Pons (tissue), 1 donor: Measurements from ENCODE around the gene SYT12.
A peak's percentile ranks its signal among the peaks of the same experiment; 100 is the strongest.
"Not testable (repeated sequence)": the region's sequence is repeated elsewhere in the genome, so short reads cannot be mapped to it uniquely, and the experiment has no call there.

ENCODE experiments used
- DNase-seq: peaks from one replicate; pipeline ENCODE4 v3.0.0-alpha.2; 2016; ENCODE audit warnings: low spot score

The SYT12 gene

DNA sequence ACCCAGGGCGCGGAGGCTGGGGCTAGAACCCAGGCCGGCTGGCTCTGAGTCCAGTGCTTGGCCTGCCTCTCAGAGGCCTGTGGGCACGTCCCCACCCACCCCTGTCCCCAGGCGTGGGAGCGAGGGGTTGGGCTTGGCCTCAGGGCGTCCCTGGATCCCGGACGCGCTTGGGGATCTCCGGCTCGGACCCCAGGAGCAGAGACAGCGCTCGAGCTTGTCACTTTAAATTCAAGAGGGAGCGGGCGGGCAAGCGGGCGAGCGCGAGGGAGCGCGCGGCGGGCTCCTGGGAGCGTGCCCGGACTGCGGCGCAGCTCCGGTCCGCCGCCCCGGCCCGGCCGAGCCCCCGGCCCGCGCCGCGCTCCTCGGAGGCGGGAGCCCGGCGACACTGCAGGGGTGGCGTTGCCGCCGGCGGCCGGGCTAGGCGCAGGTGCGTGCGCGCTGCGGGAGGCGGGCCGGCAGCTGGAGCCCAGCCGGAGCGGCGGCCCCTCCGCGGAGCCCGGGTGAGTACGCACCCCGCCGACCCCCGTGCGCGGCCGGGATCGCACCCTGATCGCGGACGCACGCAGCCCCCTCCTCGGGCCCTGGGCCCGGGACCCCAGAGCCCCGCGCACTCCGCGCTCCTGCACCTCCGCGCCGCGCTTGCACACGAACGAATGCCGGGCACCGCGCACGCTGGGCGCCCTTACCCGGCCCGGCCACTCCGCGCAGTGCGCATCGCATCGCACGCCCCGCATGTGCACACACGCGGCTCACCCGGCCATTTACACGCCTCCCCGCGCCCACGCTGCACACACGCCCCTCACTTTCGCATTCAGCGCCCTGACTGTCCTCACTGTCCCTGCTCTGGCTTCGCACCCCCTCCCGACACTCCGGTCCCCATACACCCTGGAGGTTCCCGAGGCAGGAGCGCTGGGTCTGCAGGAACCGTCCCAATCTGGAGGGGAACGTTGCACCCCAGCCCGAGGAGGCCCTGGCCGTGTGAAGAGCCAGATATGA lies at the start of gene SYT12:
SYT12 (plus strand) TSS at position 174 of the 996 bp plus-strand sequence. CDS start 7,011 bp downstream, outside the sequence.
- DNase-seq: no peak

GRCh38 chr11:66973956-66974580 lies 48.9 kb upstream of the SYT12 start:
- DNase-seq: no peak

GRCh38 chr11:66974724-66975404 lies 48.1 kb upstream of the SYT12 start, which contains the start of gene C11orf86:
Gene C11orf86, plus strand, starts transcription at chr11:66975304. Its CDS starts 59 bp downstream, at chr11:66975363.
- DNase-seq: no peak

DNA sequence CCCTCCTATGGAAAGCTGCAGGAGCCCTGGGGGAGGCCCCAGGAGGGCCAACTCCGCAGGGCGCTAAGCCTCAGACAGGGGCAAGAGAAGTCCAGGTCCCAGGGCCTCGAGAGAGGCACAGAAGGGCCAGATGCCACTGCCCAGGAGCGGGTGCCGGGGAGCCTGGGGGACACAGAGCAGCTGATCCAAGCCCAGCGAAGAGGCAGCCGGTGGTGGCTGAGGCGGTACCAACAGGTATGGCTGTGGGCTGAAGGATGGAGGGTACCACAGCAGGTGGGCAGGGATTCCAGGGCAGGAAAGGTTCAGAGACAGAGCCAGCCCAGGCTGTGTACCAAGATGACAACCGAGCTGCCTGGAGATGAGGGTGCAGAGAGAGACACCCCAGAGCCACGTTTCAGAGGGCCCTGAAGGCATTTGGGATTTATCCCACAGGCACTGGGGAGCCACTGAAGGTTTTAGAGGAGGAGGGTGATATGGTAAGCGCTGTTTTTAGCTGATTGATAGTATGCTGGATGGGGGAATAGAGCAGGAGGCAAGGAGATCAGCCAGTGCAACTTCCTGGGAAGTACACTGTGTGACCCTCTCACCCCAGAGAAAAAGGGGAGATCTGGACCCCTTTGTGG lies 47.4 kb upstream of the SYT12 start:
- no peak for DNase-seq

DNA sequence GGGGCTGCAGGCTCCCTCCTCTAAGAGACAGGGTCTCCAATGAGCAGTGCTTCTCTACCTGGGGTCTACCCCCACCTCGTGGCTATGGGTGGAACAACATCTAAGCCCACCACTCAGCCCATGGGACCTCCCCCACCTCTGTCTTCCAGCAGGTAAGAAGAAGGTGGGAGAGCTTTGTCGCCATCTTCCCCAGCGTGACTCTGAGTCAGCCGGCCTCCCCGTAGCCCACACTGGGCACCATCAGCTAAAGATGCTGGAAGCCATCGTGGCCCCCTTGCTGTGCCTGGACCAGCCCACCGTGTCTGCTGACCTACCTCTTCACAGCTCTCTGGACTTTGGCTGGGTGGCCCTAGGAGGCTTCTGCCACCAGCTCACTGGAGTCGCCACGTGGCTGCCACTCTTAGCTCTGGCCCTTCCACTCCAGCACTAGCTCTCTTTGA lies 46.9 kb upstream of the SYT12 start:
- DNase-seq: no peak

DNA sequence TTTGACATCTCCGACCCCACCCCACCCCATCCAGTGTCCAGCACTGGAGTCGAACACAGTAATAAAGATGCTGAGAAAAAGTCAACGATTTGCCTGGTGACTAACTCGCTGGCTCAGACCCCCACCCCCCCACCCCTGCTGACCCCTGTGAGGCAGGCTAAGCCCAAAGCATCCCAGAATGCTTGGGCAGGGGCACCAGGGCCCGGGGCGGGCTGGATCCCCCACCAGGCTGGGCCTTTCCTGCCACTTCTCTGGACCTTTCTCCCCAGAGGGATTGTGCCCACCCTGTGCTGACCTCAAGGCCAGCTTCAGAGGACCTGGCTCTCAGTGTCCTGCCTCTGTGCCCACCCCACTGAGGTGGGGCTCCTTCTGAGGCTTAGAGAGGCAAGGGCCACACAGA lies 46.0 kb upstream of the SYT12 start:
- DNase-seq: no peak

DNA sequence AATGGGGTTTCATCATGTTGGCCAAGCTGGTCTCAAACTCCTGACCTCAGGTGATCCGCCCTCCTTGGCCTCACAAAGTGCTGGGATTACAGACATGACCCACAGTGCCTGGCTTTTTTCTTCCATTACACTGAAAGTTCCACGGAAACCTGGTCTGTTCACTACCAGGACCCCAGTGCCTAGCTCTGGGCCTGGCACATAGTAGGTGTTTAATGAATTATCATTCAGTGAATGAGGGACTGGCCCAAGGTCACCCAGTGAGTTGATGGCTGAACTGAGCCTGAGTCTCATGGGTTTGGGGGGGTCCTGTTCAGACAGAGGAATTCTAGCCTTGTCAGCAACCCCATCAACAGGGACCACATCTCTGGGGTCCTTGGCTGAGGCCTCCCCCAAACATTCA lies 44.7 kb upstream of the SYT12 start:
- no peak for DNase-seq

GRCh38 chr11:66978717-66979116 lies 44.2 kb upstream of the SYT12 start:
- no peak for DNase-seq

GRCh38 chr11:66979336-66979980 lies 43.5 kb upstream of the SYT12 start:
- DNase-seq: no peak

- peak; percentile 56 for DNase-seq
Observed at GRCh38 chr11:66981976-66982578, 40.9 kb upstream of the SYT12 start.

GRCh38 chr11:66983275-66983924 lies 39.5 kb upstream of the SYT12 start:
- no peak for DNase-seq

DNA sequence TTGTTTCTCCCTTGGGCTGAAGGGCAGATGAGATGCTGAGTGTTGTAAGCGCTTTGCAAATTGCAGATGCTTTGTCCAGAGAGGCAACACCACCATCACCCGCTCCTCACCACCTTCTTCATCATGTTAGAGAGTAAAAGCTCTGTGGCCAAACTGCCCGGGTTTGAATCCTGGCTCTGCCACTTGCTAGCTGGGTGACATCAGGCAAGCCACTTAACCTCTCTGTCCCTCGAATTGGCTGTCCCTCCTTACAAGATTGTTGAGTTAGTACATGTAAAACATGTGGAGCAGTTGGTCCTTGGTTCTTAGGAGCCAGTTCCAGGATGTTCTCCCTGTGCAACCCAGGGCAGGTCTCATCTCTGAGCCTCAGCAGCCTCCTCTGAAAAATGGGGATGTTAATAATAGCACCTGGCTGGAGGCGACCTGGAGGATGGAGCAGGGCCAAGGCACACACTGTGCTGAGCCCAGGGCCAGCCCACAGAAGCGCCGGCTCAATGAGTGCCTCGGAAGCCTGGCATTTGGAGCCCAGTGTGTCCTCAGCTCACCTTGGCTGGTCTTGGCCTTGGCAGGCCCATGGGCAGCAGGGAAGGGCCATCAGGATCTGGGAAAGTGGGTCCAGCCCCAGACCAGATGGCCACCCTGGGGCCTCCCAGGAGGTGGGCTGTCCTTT lies 37.3 kb upstream of the SYT12 start:
- DNase-seq: no peak

DNA sequence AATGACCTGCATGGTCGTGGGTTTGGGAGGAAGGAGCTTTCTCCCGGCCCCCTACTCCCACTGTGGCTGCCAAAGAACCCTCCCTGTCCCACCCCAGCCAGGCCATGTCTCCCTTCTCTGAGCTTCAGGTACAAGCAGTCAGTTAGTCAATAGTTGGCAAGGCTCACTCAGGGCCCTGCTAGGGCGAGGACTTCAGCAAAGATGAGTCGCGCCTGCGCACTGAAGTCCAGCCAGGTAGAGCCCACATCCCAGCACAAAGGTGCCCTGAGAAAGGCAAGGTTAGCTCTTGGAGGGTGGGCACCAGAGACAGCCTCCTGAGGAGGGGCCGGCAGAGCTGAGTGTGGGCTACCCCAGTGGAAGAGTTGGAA lies 36.8 kb upstream of the SYT12 start:
- no peak for DNase-seq

DNA sequence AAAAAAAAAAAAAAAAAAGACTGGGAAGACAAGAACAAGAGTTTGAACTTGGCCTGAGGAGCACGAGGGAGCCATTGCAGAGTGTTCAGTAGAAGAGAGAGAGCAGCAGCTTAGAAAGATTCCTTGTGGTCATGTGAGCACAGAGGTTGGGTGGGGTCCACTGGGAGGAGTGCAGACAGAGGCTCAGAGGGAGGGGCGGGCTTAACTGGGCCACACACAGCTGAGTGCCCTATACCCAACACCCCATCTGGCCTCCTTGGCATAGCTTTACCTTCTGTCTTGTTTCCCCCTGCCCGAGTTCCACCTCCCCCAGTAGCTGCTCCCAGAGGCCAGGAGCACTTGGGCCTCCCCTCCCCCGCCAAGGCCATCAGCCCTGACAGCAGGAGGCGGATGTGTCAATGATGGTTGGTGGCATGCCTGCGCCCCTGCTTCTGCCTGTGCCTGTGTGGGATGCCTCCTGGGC lies 35.7 kb upstream of the SYT12 start:
- DNase-seq: no peak

GRCh38 chr11:66987924-66988637 lies 34.9 kb upstream of the SYT12 start:
- no peak for DNase-seq

DNA sequence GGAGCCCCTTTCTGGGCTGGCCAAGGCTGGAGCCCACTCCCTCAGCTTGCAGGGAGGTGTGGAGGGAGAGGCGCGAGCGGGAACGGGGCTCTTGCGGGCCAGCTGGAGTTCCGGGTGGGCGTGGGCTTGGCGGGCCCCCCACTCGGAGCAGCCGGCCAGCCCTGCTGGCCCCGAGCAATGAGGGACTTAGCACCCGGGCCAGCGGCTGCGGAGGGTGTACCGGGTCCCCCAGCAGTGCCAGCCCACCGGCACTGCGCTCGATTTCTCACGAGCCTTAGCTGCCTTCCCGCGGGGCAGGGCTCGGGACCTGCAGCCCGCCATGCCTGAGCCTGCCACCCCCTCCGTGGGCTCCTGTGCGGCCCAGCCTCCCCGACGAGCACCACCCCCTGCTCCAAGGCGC lies 34.2 kb upstream of the SYT12 start:
- DNase-seq: not testable (repeated sequence)

GRCh38 chr11:66989360-66989759 lies 33.6 kb upstream of the SYT12 start:
- not testable (repeated sequence) for DNase-seq

DNA sequence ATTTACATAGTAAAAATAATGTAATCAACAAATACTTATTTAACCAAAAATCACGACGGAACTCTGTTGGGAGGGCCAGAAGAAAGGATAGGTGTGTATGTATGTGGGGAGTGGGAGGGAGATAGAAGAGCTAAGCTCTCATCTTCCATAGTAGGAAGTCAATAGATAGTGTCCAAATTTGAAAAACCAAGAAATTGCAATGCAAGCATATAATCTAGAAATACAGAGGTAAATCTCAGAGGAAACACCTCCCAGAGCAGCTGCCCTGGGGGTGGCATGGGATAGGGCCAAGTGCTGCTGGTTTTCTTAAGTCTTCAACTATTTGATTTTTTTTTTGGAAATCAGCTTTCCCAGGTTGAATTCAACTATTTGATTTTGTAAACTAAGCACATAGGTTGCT lies 30.9 kb upstream of the SYT12 start:
- DNase-seq: no peak

DNA sequence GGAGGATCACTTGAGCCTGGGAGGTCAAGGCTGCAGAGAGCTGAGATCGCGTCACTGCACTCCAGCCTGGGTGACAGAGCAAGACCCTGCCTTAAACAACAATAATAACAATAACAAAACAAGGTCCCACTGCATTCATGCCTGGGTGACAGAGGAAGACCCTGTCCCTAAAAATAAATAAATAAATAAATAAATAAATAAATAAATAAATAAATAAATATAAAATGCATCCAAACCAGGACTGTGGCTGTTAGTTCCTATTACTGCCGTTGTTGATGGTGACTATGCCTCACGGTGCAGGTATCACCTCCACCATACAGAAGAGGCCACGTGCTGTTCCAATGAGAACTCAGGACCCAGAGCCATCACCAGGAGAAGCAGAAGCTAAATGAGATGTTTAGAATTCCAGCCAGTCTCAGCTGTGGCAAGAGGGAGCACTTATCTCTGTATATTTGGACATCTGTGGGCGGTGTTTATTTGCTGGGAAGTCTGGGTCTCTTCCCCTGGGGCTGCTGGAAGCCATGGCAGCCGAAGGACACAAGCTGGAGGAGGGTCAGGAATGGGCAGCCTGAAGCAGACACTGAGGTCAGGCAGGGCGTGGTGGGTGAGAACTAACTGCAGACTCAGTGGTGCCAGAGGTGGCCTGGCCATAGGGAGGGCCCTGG lies 26.2 kb upstream of the SYT12 start:
- DNase-seq: no peak
